ENCODE measurements around the gene ZNF19.

ZNF19 gene

DNA sequence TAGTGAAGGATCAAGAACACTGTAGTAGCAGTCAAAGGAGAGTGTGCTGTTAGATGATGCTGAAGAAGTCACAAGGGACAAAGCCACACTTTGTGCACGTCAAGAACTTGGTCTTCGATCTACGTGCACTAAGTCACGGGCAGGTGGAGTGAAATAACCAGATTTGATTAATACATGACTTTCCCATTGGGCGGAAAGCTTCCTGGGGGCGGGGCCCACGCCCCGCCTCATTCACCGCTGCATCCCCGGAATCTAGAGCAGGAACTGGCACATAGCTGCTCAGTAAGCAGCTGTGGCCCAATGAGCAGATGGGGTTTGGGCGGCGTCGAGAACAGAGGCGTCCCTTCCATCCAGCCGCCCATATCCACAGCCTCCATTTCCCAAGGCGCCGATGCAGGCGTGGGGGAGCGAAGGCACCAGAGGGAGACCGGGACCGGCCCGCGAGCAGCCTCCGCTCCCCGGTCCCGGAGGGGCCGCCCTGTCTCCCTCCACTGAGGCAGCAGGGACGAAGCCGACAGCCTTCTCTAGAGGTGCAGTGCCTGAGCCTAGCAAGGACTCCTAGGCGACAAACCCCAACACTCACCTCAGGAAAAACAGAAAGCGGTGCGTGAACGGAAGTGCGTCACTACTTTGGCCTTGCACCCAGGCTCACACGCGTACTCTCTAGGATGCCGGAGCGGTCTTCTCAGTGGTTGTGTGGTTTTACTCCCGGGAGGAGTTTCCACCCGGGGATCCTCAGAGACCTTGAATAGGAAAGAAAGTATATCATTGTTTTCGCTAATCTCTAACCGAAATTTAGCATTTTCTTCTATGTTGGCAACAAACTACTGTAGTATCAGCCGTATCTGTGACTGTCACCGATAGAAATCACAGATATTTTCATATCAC is 4.9 kb downstream of the ZNF19 start:
- peak; percentile 75 for DNase-seq

DNA sequence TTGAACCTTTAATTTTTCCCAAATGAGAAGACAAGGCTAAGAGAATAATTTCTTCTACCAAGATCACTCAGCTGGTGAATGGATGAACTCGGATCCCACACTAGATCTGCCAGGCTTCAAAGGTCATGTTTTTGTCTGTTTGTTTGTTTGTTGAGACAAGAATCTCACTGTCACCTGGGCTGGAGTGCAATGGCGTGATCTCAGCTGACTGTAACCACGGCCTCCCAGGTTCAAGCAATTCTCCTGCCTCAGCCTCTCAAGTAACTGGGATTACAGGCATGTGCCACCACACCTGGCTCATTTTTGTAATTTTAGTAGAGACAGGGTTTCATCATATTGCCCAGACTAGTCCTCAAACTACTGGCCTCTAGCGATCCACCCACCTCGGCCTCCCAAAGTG is 6.6 kb downstream of the ZNF19 start:
- DNase-seq, result no peak

DNA sequence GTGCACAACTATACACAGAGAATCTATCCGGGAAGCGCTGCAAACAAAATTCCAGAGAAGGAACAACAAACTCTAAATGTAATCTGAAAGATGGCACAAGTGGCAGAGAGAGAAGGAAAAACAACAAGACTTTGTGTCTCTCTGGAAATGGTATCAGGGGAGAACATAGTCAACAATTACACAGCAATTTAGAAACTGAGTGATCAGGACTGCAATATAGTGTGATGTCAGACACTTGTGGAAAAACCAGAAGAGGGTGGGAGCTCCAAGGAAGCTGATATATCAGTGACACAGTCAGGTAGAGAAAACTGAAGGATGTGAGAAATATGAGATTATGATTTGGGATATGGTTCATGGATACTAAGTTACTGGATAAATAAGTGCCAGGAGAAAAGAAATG is 8.2 kb downstream of the ZNF19 start:
- no peak for DNase-seq

GRCh38 chr16:71479420-71479819 is 9.7 kb downstream of the ZNF19 start:
- DNase-seq, result no peak

- DNase-seq, result no peak
These were observed 12.5 kb downstream of the ZNF19 start for GRCh38 chr16:71476457-71477124.

DNA sequence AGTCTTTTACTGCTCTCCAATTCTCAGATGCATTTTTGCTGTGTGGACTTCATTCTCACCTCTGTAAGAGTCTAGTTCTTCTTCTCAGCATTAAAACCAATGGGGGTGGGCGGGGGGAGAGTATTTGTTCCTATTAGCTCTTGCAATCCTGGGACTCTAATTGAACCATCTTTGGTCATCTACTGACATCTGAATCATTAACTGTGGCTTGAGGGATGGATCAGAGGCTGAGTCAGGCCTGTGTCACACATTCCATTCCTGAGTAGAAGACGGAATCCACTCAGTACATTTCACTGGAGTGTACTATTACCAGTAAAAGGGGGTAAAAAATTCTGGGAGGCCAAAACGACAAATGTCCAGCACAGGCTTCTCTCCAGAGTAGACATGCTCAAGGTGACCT is 14.3 kb downstream of the ZNF19 start:
- no peak for DNase-seq

GRCh38 chr16:71473891-71474290 is 15.2 kb downstream of the ZNF19 start:
- no peak for DNase-seq

GRCh38 chr16:71472931-71473330 is 16.2 kb downstream of the ZNF19 start:
- no peak for DNase-seq

- no peak for DNase-seq
These were observed 17.1 kb downstream of the ZNF19 start for GRCh38 chr16:71472051-71472450.

DNA sequence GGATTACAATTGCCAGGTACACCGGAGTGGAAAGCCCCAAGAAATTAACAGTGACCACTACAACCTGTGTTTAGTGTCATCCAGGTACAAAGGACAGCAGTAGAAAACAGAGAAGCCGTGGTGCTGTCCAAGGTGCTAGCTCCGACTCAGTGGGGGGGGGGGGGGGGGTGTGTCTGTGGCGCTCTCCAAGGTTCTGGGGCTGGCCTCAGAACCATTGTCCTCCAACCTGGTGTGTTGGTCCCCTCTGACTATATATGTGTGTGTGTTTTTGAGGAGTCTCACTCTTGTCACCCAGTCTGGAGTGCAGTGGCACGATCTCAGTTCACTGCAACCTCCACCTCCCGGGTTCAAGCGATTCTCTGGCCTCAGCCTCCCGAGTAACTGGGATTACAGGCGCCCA is 21.3 kb downstream of the ZNF19 start:
- peak; percentile 25 for DNase-seq

DNA sequence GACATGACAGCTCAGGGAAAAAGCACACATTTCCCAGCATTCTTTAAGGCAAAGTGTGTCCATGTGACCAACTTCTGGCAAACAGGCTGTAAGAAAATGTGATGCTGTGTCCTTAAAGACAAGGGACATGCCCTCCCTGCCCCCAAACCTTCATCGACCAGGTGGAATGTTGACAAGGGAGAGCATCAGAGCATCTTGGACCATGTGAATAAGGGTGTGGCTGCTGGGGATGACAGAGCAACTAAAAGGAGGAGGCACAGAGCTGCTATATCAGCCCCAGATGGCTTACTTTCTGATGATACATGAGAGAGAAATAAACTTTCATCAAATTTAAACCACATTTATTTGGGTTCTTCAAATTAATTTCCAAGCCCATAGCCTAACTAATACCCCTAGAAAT is 24.9 kb downstream of the ZNF19 start:
- no peak for DNase-seq

GRCh38 chr16:71461686-71462648 is 27.2 kb downstream of the ZNF19 start, which contains the start of gene ZNF23:
Gene ZNF23, minus strand, starts transcription at chr16:71462247. Its CDS starts 5,451 bp downstream, at chr16:71456796.
- DNase-seq, result peak; percentile 73

DNA sequence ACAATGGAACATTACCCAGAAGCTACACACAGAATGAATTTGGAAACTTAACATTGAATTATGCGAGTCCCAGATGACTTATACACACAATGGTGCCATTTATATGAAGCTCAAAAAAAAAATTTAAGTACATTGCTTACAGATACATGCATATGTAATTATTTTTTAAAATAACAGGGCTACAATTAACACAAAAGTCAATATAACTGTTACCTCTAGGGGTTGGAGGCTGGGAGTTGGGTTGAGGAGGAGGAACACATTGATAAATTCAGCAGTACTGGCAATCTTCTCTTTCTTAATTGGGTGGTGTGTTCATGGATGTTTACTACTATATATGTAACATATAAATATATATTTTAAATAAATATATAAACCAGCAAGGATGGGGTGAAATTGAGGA is 28.2 kb downstream of the ZNF19 start:
- no peak for DNase-seq

- no peak for DNase-seq
These were observed 28.9 kb downstream of the ZNF19 start for GRCh38 chr16:71460236-71460635.

GRCh38 chr16:71459510-71459909 is 29.6 kb downstream of the ZNF19 start:
- no peak for DNase-seq

- no peak for DNase-seq
These were observed 32.3 kb downstream of the ZNF19 start for GRCh38 chr16:71456801-71457200.

GRCh38 chr16:71453036-71453435 is 36.1 kb downstream of the ZNF19 start:
- DNase-seq, result no peak

DNA sequence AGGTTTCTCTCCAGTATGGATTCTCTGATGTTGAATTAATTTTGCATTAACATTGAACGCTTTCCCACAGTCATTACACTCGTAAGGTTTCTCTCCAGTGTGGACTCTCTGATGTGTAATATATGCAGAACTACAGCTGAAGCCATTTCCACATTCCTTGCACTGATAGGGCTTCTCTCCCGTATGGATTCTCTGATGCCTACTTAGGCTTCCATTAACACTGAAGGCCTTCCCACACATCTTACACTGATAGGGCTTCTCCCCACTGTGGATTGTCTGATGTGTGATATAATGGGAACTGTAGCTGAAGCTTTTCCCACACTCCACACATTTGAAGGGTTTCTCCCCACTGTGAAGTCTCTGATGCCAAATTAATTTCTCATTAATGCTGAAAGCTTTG is 40.1 kb downstream of the ZNF19 start:
- no peak for DNase-seq

DNA sequence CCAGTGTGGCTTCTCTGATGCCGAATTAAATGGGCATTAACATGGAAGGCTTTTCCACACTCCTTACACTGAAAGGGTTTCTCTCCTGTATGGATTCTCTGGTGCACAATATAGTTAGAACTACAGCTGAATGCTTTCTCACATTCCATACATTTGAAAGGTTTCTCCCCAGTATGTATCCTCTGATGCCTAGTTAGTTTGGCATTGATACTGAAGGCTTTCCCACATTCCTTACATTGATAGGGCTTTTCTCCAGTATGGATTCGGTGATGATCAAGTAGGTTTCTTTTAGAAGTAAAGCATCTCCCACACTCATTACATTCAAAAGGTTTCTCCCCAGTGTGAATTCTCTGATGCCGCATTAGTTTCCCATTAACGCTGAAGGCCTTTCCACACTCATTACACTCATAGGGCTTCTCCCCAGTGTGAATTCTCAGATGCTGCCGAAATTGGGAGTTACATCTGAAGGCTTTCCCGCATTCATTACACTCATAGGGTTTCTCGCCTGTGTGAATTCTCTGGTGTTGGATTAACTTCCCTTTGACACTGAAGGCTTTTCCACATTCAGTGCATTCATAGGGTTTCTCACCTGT is 40.8 kb downstream of the ZNF19 start:
- no peak for DNase-seq

GRCh38 chr16:71443714-71444113 is 45.4 kb downstream of the ZNF19 start:
- no peak for DNase-seq

GRCh38 chr16:71442051-71442440 is 47.1 kb downstream of the ZNF19 start, which contains the start of gene TLE7:
Gene TLE7, minus strand, starts transcription at chr16:71442054. Its CDS starts 8,730 bp downstream, at chr16:71433324.
- no peak for DNase-seq

- no peak for DNase-seq
These were observed 47.6 kb downstream of the ZNF19 start for GRCh38 chr16:71441348-71442050.
